OCI-LY7 (cell line): ENCODE data around the gene HMBS.

Experiments used
- CTCF ChIP-seq: fragments of 200-600 bp; sonication (generic); conservative IDR thresholded peaks from 2 replicates; pipeline ENCODE4 v1.5.1; 2014; ENCODE audit warnings: mild to moderate bottlenecking, antibody characterized with exemption, low read length, moderate library complexity, mixed read lengths
- EZH2phosphoT487 ChIP-seq: fragments of 200-600 bp; sonication (generic); IDR thresholded peaks from 2 replicates; pipeline ENCODE4 v1.6.1; 2018; ENCODE audit warnings: low read depth, borderline replicate concordance, mild to moderate bottlenecking, mixed run types, antibody characterized with exemption, low read length, moderate library complexity, mixed read lengths

DNA sequence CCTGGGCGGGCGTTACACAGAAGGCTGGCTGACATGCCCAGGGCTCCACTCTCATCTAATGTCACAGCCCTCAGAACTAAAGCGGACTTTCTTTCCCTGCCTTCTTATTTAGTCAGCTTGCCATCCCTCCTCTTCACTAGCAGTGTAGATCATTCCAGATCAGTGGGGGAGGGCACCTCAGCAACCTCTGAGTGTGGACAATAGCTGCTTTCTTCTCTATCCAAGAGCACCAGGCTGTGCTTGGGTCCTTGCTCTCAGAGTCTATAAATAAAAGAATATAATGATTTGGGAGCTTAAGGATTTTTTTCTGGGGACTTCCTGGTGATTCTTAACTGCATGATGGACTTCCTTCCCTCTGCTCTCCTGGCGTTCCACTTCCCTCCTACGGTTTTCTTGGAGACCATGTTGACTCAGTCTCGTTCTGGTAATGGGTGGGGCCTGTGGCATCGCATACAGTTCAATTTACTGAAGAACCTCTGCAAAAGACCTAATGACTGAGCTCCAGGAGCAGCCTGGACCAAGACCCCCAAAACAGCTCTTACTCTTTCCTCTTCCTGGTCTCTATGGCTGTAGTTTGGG is 2.9 kb upstream of the HMBS start:
- no peak for TF ChIP-seq CTCF
- TF ChIP-seq EZH2phosphoT487 = no peak
